Mesenchymal stem cell (in vitro differentiated cells and primary cell): ENCODE measurements around the gene MYOZ1.
A peak's percentile ranks its signal among the peaks of the same experiment; 100 is the strongest.
"Not testable (repeated sequence)": the region's sequence is repeated elsewhere in the genome, so short reads cannot be mapped to it uniquely, and the experiment has no call there.

ENCODE experiments used
- DNase-seq: peaks from one replicate; pipeline ENCODE4 v3.0.0-alpha.2; 2013
- H2AFZ ChIP-seq: one replicate; pipeline ENCODE4 v1.6.1; 2013; ENCODE audit warnings: low read depth, mild to moderate bottlenecking, control low read depth, inconsistent platforms, low read length, moderate library complexity
- H2AK5ac ChIP-seq: 2 replicates; pipeline ENCODE4 v1.6.1; 2013; ENCODE audit warnings: low read length, moderate library complexity, mild to moderate bottlenecking, inconsistent platforms; ENCODE audit not compliant: severe bottlenecking
- H2BK120ac ChIP-seq: one replicate; pipeline ENCODE4 v1.6.1; 2013; ENCODE audit warnings: low read depth, mild to moderate bottlenecking, inconsistent platforms, low read length, moderate library complexity
- H2BK12ac ChIP-seq, 2 experiments: one replicate each; pipeline ENCODE4 v1.6.1; 2013; ENCODE audit warnings: inconsistent platforms in 2 of 2, low read length in 2 of 2, mild to moderate bottlenecking in 2 of 2, moderate library complexity in 2 of 2, control low read depth in 1 of 2
- H2BK15ac ChIP-seq: one replicate; pipeline ENCODE4 v1.6.1; 2013; ENCODE audit warnings: mild to moderate bottlenecking, low read depth, inconsistent platforms; ENCODE audit not compliant: poor library complexity, severe bottlenecking
- H2BK5ac ChIP-seq: 2 replicates; pipeline ENCODE4 v1.6.1; 2013; ENCODE audit warnings: low read depth, mild to moderate bottlenecking, low read length, control low read depth, inconsistent platforms; ENCODE audit not compliant: poor library complexity, severe bottlenecking
- H3K14ac ChIP-seq, 2 experiments: one replicate each; pipeline ENCODE4 v1.6.1; 2013; ENCODE audit warnings: inconsistent platforms in 2 of 2, low read length in 2 of 2, control low read depth in 1 of 2, mild to moderate bottlenecking in 1 of 2, moderate library complexity in 1 of 2
- H3K18ac ChIP-seq, 2 experiments: one replicate each; pipeline ENCODE4 v1.6.1; 2013; ENCODE audit warnings: inconsistent platforms in 2 of 2, low read length in 2 of 2, control low read depth in 1 of 2, low read depth in 1 of 2, mild to moderate bottlenecking in 1 of 2
- H3K23ac ChIP-seq, 2 experiments: one replicate each; pipeline ENCODE4 v1.6.1; 2013; ENCODE audit warnings: inconsistent platforms in 2 of 2, low read length in 2 of 2, mild to moderate bottlenecking in 2 of 2, moderate library complexity in 2 of 2, control low read depth in 1 of 2
- H3K27ac ChIP-seq: 2 replicates; pipeline ENCODE4 v1.5.1; 2013; ENCODE audit warnings: mild to moderate bottlenecking, moderate library complexity, low read length, control low read depth, inconsistent platforms; ENCODE audit not compliant: poor library complexity, severe bottlenecking
- H3K27me3 ChIP-seq, 2 experiments: 2 replicates each; pipeline versions ENCODE4 v1.6.1 to v1.7.0; 2013; ENCODE audit warnings: low read length in 2 of 2, mild to moderate bottlenecking in 2 of 2, moderate library complexity in 2 of 2, control low read depth in 1 of 2, inconsistent platforms in 1 of 2; ENCODE audit not compliant: control insufficient read depth in 1 of 2, insufficient read depth in 1 of 2
- H3K36me3 ChIP-seq, 2 experiments: 2 replicates each; pipeline versions ENCODE4 v1.6.1 to v1.7.0; 2013; ENCODE audit warnings: low read length in 2 of 2, control low read depth in 1 of 2, inconsistent platforms in 1 of 2, low read depth in 1 of 2, mild to moderate bottlenecking in 1 of 2; ENCODE audit not compliant: insufficient read depth in 2 of 2, control insufficient read depth in 1 of 2
- H3K4ac ChIP-seq, 2 experiments: one replicate each; pipeline ENCODE4 v1.6.1; 2013; ENCODE audit warnings: inconsistent platforms in 2 of 2, low read length in 2 of 2, mild to moderate bottlenecking in 2 of 2, moderate library complexity in 2 of 2, control low read depth in 1 of 2, low read depth in 1 of 2
- H3K4me1 ChIP-seq: 2 replicates; pipeline ENCODE4 v1.6.1; 2013; ENCODE audit warnings: low read depth, low read length, control low read depth; ENCODE audit not compliant: control insufficient read depth, insufficient read depth
- H3K4me2 ChIP-seq: 2 replicates; pipeline ENCODE4 v1.6.1; 2013; ENCODE audit warnings: low read length, mild to moderate bottlenecking, inconsistent platforms; ENCODE audit not compliant: poor library complexity, severe bottlenecking
- H3K4me3 ChIP-seq, 2 experiments: 2 replicates each; pipeline versions ENCODE4 v1.5.1 to v1.7.0; 2013; ENCODE audit warnings: low read length in 2 of 2, mild to moderate bottlenecking in 2 of 2, control low read depth in 1 of 2, low read depth in 1 of 2; ENCODE audit not compliant: insufficient read depth in 1 of 2
- H3K79me1 ChIP-seq: replicated peaks from 2 replicates; pipeline ENCODE4 v1.6.1; 2013; ENCODE audit warnings: mild to moderate bottlenecking, control low read depth, low read length, inconsistent platforms; ENCODE audit not compliant: poor library complexity, severe bottlenecking
- H3K9ac ChIP-seq: 2 replicates; pipeline ENCODE4 v1.7.0; 2013; ENCODE audit warnings: mild to moderate bottlenecking, low read length, moderate library complexity
- H3K9me3 ChIP-seq: 2 replicates; pipeline ENCODE4 v1.7.0; 2013; ENCODE audit warnings: mild to moderate bottlenecking, low read length; ENCODE audit not compliant: control insufficient read depth
- H4K8ac ChIP-seq: one replicate; pipeline ENCODE4 v1.6.1; 2013; ENCODE audit warnings: inconsistent platforms, mild to moderate bottlenecking, low read length, moderate library complexity
- H4K91ac ChIP-seq: one replicate; pipeline ENCODE4 v1.6.1; 2013; ENCODE audit warnings: mild to moderate bottlenecking, low read length, inconsistent platforms
- WGBS: methylation state at CpG from one replicate; pipeline ENCODE4 v1.1.7; 2013; ENCODE audit warnings: mixed read lengths; 5-methylcytosine and 5-hydroxymethylcytosine counted together

The MYOZ1 gene

GRCh38 chr10:73625884-73626752, 15.2 kb downstream of the MYOZ1 start:
- Histone ChIP-seq H3K27ac (peak overlapping the region; percentile 86), H3K4me2 (peak overlapping the region; percentile 69), H4K8ac (peak overlapping the region; percentile 98), H3K79me1 (peaks cover 21% of the 10 kb centered on the region), H3K4me3 (peak overlapping the region; percentile 81 to 92), H2BK15ac (no peak overlapping the region), H3K14ac (peak overlapping the region in 1 of 2 experiments; percentile 61), H3K18ac (peak overlapping the region; percentile 87 to 97), H2BK120ac (peak overlapping the region; percentile 39), H3K9me3 (no peaks in the 10 kb centered on the region), H3K23ac (no peak overlapping the region), H2BK12ac (no peak overlapping the region), H2AK5ac (peak overlapping the region; percentile 77), H3K9ac (peak overlapping the region; percentile 98), H3K4ac (peak overlapping the region; percentile 96), H2BK5ac (peak overlapping the region; percentile 26), H3K4me1 (peaks cover 12% of the 10 kb centered on the region), H2AFZ (peak overlapping the region; percentile 83), H3K27me3 (no peaks in the 10 kb centered on the region), H3K36me3 (no peaks in the 10 kb centered on the region), H4K91ac (peak overlapping the region; percentile 75)
- WGBS, result 6% methylated on average over 34 of the region's 42 CpGs
- DNase-seq, result peak; percentile 98

GRCh38 chr10:73625004-73625883, 16.0 kb downstream of the MYOZ1 start:
- H4K8ac ChIP-seq, result no peak overlapping the region
- peak; percentile 60 for DNase-seq
- no peaks in the 10 kb centered on the region for H3K9me3 ChIP-seq
- H3K27ac ChIP-seq, result peak overlapping the region; percentile 69
- H3K4ac ChIP-seq, result no peak overlapping the region
- no peak overlapping the region for H2BK12ac ChIP-seq
- peaks cover 21% of the 10 kb centered on the region for H3K79me1 ChIP-seq
- no peak overlapping the region for H2BK120ac ChIP-seq
- H3K4me1 ChIP-seq, result peaks cover 12% of the 10 kb centered on the region
- H3K18ac ChIP-seq, result peak overlapping the region; percentile 5 to 9
- H3K4me2 ChIP-seq, result peak overlapping the region; percentile 76
- H3K4me3 ChIP-seq, result peak overlapping the region; percentile 78 to 92
- H2BK15ac ChIP-seq, result peak overlapping the region; percentile 31
- under 1% methylated on average over 45 of the region's 46 CpGs for WGBS
- H3K23ac ChIP-seq, result no peak overlapping the region
- H3K36me3 ChIP-seq, result no peaks in the 10 kb centered on the region
- peak overlapping the region; percentile 98 for H3K9ac ChIP-seq
- H2AK5ac ChIP-seq, result no peak overlapping the region
- H2AFZ ChIP-seq, result peak overlapping the region; percentile 39
- no peak overlapping the region for H4K91ac ChIP-seq
- no peak overlapping the region for H2BK5ac ChIP-seq
- H3K14ac ChIP-seq, result no peak overlapping the region
- H3K27me3 ChIP-seq, result no peaks in the 10 kb centered on the region

DNA sequence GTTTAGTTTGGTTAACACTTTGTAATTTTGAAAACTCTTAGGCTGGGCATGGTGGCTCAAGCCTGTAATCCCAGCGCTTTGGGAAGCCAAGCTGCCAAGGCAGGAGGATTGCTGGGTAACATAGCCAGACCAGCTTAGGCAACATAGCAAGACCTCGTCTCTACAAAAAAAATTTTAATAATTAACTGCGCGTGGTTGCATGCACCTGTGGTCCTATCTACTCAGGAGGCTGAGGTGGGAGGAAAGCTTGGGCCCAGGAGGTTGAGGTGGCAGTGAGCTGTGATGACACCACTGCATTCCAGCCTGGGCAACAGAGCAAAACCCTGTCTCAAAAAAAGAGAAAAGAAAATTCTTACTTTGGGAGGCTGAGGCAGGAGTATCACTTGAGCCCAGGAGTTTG, 18.2 kb downstream of the MYOZ1 start:
- no peaks in the 10 kb centered on the region for H3K27me3 ChIP-seq
- no peak overlapping the region for H4K8ac ChIP-seq
- no peak overlapping the region for H3K4ac ChIP-seq
- H3K27ac ChIP-seq, result no peak overlapping the region
- H3K79me1 ChIP-seq, result peaks cover 21% of the 10 kb centered on the region
- no peak for DNase-seq
- WGBS, result 97% methylated on average over 3 of the region's 4 CpGs
- no peak overlapping the region for H4K91ac ChIP-seq
- no peak overlapping the region for H3K18ac ChIP-seq
- H2BK15ac ChIP-seq, result no peak overlapping the region
- H2AK5ac ChIP-seq, result no peak overlapping the region
- no peak overlapping the region for H2AFZ ChIP-seq
- H3K9me3 ChIP-seq, result no peaks in the 10 kb centered on the region
- no peak overlapping the region for H2BK5ac ChIP-seq
- H3K14ac ChIP-seq, result no peak overlapping the region
- H3K4me1 ChIP-seq, result peaks cover 12% of the 10 kb centered on the region
- no peak overlapping the region for H3K4me3 ChIP-seq
- no peak overlapping the region for H2BK120ac ChIP-seq
- no peak overlapping the region for H2BK12ac ChIP-seq
- H3K36me3 ChIP-seq, result no peaks in the 10 kb centered on the region
- H3K9ac ChIP-seq, result no peak overlapping the region
- no peak overlapping the region for H3K23ac ChIP-seq
- no peak overlapping the region for H3K4me2 ChIP-seq

GRCh38 chr10:73620974-73621373, 20.3 kb downstream of the MYOZ1 start:
- H3K9me3 ChIP-seq, DNase-seq, H3K9ac ChIP-seq, H3K4me3 ChIP-seq, H3K79me1 ChIP-seq, H3K27me3 ChIP-seq, H3K36me3 ChIP-seq, H3K23ac ChIP-seq, H2AFZ ChIP-seq, H2BK120ac ChIP-seq, H3K4me1 ChIP-seq, H4K8ac ChIP-seq, H2BK5ac ChIP-seq, H2BK12ac ChIP-seq, H3K4me2 ChIP-seq, H2AK5ac ChIP-seq, H2BK15ac ChIP-seq, H4K91ac ChIP-seq, H3K14ac ChIP-seq, H3K4ac ChIP-seq, H3K27ac ChIP-seq, H3K18ac ChIP-seq: not testable (repeated sequence)
- WGBS, result 99% methylated on average over 10 of the region's 12 CpGs
